Central memory CD8-positive, alpha-beta T cell (primary cell): Measurements from ENCODE around the gene TEAD2.
A peak's percentile ranks its signal among the peaks of the same experiment; 100 is the strongest.

Source experiments
- ATAC-seq: fragments of 150-1000 bp; cut with Tn5 transposase; replicated peaks from 2 replicates; pipeline ENCODE4 v1.10.0; 2022; ENCODE audit warnings: mild to moderate bottlenecking, moderate FRiP score, moderate number of reproducible peaks; ENCODE audit not compliant: poor library complexity, severe bottlenecking; ENCODE audit errors: extremely low read depth
- DNase-seq, 2 donors: peaks; one replicate each; pipeline ENCODE4 v3.0.0; 2021; ENCODE audit warnings: low spot score in 2 of 2
- H3K27ac Mint-ChIP-seq: one replicate; pipeline ENCODE4 v1.8.0; 2022; ENCODE audit warnings: low read depth, mild to moderate bottlenecking, moderate library complexity, mixed read lengths
- H3K27me3 Mint-ChIP-seq: one replicate; pipeline ENCODE4 v1.8.0; 2022; ENCODE audit warnings: mixed read lengths
- H3K36me3 Mint-ChIP-seq: one replicate; pipeline ENCODE4 v1.8.0; 2022; ENCODE audit warnings: mild to moderate bottlenecking, moderate library complexity, mixed read lengths; ENCODE audit not compliant: insufficient read depth
- H3K4me1 Mint-ChIP-seq: one replicate; pipeline ENCODE4 v1.8.0; 2022; ENCODE audit warnings: mixed read lengths
- H3K4me3 Mint-ChIP-seq: one replicate; pipeline ENCODE4 v1.8.0; 2022; ENCODE audit warnings: mild to moderate bottlenecking, moderate library complexity, mixed read lengths
- H3K9me3 Mint-ChIP-seq: one replicate; pipeline ENCODE4 v1.8.0; 2022; ENCODE audit warnings: mixed read lengths

The TEAD2 gene

GRCh38 chr19:49395581-49396407, 33.6 kb upstream of the TEAD2 start:
- H3K27ac Mint-ChIP-seq, result no peak overlapping the region
- peaks cover 1% of the 10 kb centered on the region for H3K36me3 Mint-ChIP-seq
- ATAC-seq (no peak), DNase-seq (no peak)
- no peaks in the 10 kb centered on the region for H3K27me3 Mint-ChIP-seq
- H3K4me3 Mint-ChIP-seq, result no peak overlapping the region
- no peaks in the 10 kb centered on the region for H3K9me3 Mint-ChIP-seq
- H3K4me1 Mint-ChIP-seq, result peaks cover 15% of the 10 kb centered on the region

GRCh38 chr19:49393881-49394280, 31.7 kb upstream of the TEAD2 start:
- no peaks in the 10 kb centered on the region for H3K9me3 Mint-ChIP-seq
- H3K4me3 Mint-ChIP-seq, result no peak overlapping the region
- DNase-seq (no peak), ATAC-seq (no peak)
- H3K27me3 Mint-ChIP-seq, result no peaks in the 10 kb centered on the region
- no peak overlapping the region for H3K27ac Mint-ChIP-seq
- H3K4me1 Mint-ChIP-seq, result peaks cover 15% of the 10 kb centered on the region
- peaks cover 2% of the 10 kb centered on the region for H3K36me3 Mint-ChIP-seq

GRCh38 chr19:49391581-49392399, 29.6 kb upstream of the TEAD2 start:
- peak; percentile 83 for ATAC-seq
- Mint-ChIP-seq H3K27me3 (no peaks in the 10 kb centered on the region), H3K36me3 (peaks cover 7% of the 10 kb centered on the region), H3K4me1 (peaks cover 28% of the 10 kb centered on the region), H3K4me3 (no peak overlapping the region), H3K9me3 (no peaks in the 10 kb centered on the region), H3K27ac (peak overlapping the region; percentile 7)
- DNase-seq, result peak; percentile 56 to 64

GRCh38 chr19:49390929-49391359, 28.7 kb upstream of the TEAD2 start:
- Mint-ChIP-seq H3K4me3 (no peak overlapping the region), H3K36me3 (peaks cover 7% of the 10 kb centered on the region), H3K4me1 (peaks cover 28% of the 10 kb centered on the region), H3K27me3 (no peaks in the 10 kb centered on the region), H3K9me3 (no peaks in the 10 kb centered on the region), H3K27ac (peak overlapping the region; percentile 7)
- no peak for DNase-seq
- ATAC-seq, result no peak

GRCh38 chr19:49390131-49390928, 28.1 kb upstream of the TEAD2 start:
- Mint-ChIP-seq H3K27ac (no peak overlapping the region), H3K36me3 (peaks cover 7% of the 10 kb centered on the region), H3K9me3 (no peaks in the 10 kb centered on the region), H3K4me3 (no peak overlapping the region), H3K27me3 (no peaks in the 10 kb centered on the region), H3K4me1 (peaks cover 28% of the 10 kb centered on the region)
- no peak for DNase-seq
- ATAC-seq, result no peak

GRCh38 chr19:49389406-49389805, 27.2 kb upstream of the TEAD2 start:
- ATAC-seq (no peak), DNase-seq (no peak)
- Mint-ChIP-seq H3K36me3 (peaks cover 7% of the 10 kb centered on the region), H3K27me3 (no peaks in the 10 kb centered on the region), H3K9me3 (no peaks in the 10 kb centered on the region), H3K27ac (no peak overlapping the region), H3K4me3 (no peak overlapping the region), H3K4me1 (peaks cover 28% of the 10 kb centered on the region)

GRCh38 chr19:49387936-49388372, 25.7 kb upstream of the TEAD2 start, which contains the start of gene KASH5:
KASH5 (plus strand) TSS chr19:49388249; CDS start chr19:49390884, 2,635 bp downstream.
- DNase-seq, result peak; percentile 38 to 84
- Mint-ChIP-seq H3K36me3 (peaks cover 7% of the 10 kb centered on the region), H3K9me3 (no peaks in the 10 kb centered on the region), H3K27me3 (no peaks in the 10 kb centered on the region), H3K27ac (peak within 1 kb of the TSS; percentile 81), H3K4me1 (peaks cover 28% of the 10 kb centered on the region), H3K4me3 (peak within 1 kb of the TSS; percentile 46)
- peak; percentile 45 for ATAC-seq

- Mint-ChIP-seq H3K27me3 (peaks cover 9% of the 10 kb centered on the region), H3K9me3 (peaks cover 11% of the 10 kb centered on the region), H3K4me1 (peaks cover 10% of the 10 kb centered on the region), H3K36me3 (peaks cover 5% of the 10 kb centered on the region), H3K4me3 (no peak overlapping the region), H3K27ac (no peak overlapping the region)
- ATAC-seq (no peak), DNase-seq (no peak)
These were observed 21.4 kb upstream of the TEAD2 start for GRCh38 chr19:49383599-49383998.

GRCh38 chr19:49382639-49383038, 20.4 kb upstream of the TEAD2 start:
- H3K27me3 Mint-ChIP-seq, result peaks cover 9% of the 10 kb centered on the region
- no peak for DNase-seq
- peaks cover 4% of the 10 kb centered on the region for H3K4me1 Mint-ChIP-seq
- no peak overlapping the region for H3K4me3 Mint-ChIP-seq
- peaks cover 2% of the 10 kb centered on the region for H3K36me3 Mint-ChIP-seq
- peaks cover 11% of the 10 kb centered on the region for H3K9me3 Mint-ChIP-seq
- no peak for ATAC-seq
- no peak overlapping the region for H3K27ac Mint-ChIP-seq

GRCh38 chr19:49380391-49380790, 18.2 kb upstream of the TEAD2 start:
- Mint-ChIP-seq H3K4me1 (no peaks in the 10 kb centered on the region), H3K27ac (no peak overlapping the region), H3K36me3 (no peaks in the 10 kb centered on the region), H3K4me3 (no peak overlapping the region), H3K9me3 (peaks cover 11% of the 10 kb centered on the region), H3K27me3 (peaks cover 25% of the 10 kb centered on the region)
- ATAC-seq (no peak), DNase-seq (no peak)

GRCh38 chr19:49378512-49378911, 16.3 kb upstream of the TEAD2 start:
- DNase-seq (no peak), ATAC-seq (no peak)
- Mint-ChIP-seq H3K9me3 (peaks cover 11% of the 10 kb centered on the region), H3K27ac (no peak overlapping the region), H3K27me3 (peaks cover 33% of the 10 kb centered on the region), H3K4me3 (no peak overlapping the region), H3K4me1 (no peaks in the 10 kb centered on the region), H3K36me3 (no peaks in the 10 kb centered on the region)
